ENCODE data around the gene RAB11FIP3.

DNA sequence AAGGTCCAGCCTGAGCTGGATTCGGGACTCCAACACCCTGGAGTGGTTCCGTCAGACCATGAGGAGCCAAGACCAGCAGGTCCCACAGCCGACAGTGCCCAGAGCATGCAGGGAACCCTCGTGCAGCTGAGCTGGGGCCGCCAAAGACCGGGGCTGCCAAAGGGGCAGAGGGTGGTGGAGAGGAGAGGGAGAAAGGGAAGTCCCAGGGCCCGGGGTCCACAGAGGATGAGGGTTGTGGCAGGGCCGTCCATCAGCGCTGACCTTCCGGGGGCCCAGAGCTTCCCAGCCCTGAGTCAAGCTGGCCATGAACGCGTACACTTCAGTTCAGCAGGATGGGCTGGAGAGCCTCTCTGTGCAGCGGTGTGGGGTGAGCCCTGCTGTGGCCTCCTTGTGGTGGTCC is 95.4 kb downstream of the RAB11FIP3 start:
- TF ChIP-seq, protein P1, sequence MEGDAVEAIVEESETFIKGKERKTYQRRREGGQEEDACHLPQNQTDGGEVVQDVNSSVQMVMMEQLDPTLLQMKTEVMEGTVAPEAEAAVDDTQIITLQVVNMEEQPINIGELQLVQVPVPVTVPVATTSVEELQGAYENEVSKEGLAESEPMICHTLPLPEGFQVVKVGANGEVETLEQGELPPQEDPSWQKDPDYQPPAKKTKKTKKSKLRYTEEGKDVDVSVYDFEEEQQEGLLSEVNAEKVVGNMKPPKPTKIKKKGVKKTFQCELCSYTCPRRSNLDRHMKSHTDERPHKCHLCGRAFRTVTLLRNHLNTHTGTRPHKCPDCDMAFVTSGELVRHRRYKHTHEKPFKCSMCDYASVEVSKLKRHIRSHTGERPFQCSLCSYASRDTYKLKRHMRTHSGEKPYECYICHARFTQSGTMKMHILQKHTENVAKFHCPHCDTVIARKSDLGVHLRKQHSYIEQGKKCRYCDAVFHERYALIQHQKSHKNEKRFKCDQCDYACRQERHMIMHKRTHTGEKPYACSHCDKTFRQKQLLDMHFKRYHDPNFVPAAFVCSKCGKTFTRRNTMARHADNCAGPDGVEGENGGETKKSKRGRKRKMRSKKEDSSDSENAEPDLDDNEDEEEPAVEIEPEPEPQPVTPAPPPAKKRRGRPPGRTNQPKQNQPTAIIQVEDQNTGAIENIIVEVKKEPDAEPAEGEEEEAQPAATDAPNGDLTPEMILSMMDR (IDR thresholded peaks at IDR 0.05; ENCODE audit: low read depth, low read length) = no peak
- no peak for TF ChIP-seq EZH2phosphoT487 (IDR thresholded peaks at IDR 0.05; ENCODE audit: low read depth)
